Raji (cell line): ENCODE results near the gene SH3BP4.

Source experiments
- POLR2A ChIP-seq: IDR thresholded peaks from 2 replicates; pipeline ENCODE4 v1.6.1; 2011; ENCODE audit warnings: low read depth, low read length, control low read depth; ENCODE audit not compliant: insufficient read depth

SH3BP4 gene

DNA sequence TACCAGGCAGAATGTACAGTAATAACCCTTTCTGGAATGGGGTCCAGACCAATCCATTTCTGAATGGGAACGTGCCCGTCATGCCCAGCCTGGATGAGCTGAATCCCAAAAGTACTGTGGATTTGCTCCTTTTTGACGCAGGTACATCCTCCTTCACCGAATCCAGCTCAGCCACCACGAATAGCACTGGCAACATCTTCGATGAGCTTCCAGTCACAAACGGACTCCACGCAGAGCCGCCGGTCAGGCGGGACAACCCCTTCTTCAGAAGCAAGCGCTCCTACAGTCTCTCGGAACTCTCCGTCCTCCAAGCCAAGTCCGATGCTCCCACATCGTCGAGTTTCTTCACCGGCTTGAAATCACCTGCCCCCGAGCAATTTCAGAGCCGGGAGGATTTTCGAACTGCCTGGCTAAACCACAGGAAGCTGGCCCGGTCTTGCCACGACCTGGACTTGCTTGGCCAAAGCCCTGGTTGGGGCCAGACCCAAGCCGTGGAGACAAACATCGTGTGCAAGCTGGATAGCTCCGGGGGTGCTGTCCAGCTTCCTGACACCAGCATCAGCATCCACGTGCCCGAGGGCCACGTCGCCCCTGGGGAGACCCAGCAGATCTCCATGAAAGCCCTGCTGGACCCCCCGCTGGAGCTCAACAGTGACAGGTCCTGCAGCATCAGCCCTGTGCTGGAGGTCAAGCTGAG lies 89.6 kb downstream of the SH3BP4 start:
- TF ChIP-seq POLR2A, result no peak

DNA sequence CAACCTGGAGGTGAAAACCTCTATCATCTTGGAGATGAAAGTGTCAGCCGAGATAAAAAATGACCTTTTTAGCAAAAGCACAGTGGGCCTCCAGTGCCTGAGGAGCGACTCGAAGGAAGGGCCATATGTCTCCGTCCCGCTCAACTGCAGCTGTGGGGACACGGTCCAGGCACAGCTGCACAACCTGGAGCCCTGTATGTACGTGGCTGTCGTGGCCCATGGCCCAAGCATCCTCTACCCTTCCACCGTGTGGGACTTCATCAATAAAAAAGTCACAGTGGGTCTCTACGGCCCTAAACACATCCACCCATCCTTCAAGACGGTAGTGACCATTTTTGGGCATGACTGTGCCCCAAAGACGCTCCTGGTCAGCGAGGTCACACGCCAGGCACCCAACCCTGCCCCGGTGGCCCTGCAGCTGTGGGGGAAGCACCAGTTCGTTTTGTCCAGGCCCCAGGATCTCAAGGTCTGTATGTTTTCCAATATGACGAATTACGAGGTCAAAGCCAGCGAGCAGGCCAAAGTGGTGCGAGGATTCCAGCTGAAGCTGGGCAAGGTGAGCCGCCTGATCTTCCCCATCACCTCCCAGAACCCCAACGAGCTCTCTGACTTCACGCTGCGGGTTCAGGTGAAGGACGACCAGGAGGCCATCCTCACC lies 90.2 kb downstream of the SH3BP4 start:
- TF ChIP-seq POLR2A, result no peak

DNA sequence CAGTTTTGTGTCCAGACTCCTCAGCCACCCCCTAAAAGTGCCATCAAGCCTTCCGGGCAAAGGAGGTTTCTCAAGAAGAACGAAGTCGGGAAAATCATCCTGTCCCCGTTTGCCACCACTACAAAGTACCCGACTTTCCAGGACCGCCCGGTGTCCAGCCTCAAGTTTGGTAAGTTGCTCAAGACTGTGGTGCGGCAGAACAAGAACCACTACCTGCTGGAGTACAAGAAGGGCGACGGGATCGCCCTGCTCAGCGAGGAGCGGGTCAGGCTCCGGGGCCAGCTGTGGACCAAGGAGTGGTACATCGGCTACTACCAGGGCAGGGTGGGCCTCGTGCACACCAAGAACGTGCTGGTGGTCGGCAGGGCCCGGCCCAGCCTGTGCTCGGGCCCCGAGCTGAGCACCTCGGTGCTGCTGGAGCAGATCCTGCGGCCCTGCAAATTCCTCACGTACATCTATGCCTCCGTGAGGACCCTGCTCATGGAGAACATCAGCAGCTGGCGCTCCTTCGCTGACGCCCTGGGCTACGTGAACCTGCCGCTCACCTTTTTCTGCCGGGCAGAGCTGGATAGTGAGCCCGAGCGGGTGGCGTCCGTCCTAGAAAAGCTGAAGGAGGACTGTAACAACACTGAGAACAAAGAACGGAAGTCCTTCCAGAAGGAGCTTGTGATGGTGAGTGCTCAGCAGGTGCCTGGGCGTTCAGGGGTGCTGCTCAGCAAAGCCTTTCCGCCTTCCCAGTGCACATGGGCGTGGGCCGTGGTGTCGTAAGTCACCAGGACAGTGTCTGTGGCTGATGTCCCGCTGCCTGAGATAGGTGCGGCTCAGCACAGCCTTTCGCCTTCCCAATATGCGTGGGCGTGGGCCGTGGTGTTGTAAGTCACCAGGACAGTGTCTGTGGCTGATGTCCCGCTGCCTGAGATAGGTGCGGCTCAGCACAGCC lies 91.0 kb downstream of the SH3BP4 start:
- TF ChIP-seq POLR2A, result no peak

DNA sequence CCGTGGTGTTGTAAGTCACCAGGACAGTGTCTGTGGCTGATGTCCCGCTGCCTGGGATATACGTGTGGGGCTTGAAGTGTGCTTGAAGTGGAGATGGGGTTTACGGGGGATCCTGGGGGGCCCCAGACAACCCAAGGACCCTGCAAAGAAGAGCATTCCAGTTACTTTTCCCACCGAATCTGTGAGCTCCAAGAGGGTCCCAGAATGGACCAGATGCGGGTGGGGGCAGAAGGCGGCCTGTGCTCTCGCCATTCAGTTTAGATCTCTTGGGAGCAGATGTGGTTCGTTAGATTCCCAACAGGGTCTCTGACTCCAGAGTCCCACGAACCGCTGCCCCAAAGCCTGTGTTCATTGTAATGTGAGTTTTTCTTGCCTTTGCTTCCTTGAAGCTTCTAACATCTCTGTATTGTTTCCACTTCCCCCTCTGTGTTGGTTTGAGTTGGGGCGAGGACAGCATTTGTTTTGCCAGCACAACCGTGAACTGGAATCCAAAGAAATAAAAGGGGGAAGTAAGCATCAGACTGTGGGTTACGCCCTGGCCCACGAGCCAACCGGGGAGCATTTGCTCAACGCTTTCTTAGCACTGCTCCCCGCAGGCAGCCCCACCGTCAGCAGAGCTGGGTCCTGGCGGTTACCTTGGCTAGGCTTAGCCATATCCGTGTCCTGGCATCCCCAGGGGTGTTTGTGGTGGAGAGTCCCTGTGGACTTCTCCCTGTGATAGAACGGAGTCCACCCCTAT lies 92.1 kb downstream of the SH3BP4 start:
- TF ChIP-seq POLR2A, result no peak

DNA sequence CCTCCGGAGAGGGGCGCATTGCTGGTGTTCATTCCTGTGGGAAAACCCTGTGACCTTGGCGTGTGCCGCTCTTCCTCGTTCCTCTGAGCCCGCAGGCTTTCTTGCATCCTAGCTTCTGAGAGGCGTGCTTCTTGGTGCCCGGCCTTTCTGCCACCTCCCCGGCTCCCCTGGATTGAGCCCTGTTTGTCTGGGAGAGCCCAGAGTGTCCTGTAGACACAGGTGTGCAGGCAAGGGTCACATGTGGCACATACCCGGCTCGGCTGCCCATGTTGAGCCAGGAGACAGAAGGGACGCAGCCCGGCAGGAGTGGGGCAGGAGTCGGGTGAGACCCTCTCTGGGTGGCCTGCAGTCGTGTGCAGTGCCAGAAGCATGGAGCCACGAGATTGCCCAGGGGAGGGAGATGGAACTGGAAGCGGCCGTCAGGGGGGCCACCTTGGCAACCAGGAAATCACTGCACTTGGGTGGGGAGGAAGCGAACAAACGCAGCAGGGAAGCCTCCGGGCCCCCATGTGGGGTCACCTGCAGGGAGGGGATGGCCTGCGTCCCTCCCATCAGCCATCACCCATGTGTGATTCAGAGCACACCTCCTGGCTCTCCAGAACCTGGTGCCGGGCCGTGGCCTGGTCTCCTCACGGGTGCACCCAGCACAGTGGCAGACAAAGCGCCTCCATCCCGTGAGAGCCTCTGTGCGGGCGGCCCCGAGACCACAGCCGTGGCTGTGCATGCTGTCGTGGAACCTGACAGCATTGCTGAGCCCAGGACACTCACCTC lies 92.9 kb downstream of the SH3BP4 start:
- no peak for TF ChIP-seq POLR2A

DNA sequence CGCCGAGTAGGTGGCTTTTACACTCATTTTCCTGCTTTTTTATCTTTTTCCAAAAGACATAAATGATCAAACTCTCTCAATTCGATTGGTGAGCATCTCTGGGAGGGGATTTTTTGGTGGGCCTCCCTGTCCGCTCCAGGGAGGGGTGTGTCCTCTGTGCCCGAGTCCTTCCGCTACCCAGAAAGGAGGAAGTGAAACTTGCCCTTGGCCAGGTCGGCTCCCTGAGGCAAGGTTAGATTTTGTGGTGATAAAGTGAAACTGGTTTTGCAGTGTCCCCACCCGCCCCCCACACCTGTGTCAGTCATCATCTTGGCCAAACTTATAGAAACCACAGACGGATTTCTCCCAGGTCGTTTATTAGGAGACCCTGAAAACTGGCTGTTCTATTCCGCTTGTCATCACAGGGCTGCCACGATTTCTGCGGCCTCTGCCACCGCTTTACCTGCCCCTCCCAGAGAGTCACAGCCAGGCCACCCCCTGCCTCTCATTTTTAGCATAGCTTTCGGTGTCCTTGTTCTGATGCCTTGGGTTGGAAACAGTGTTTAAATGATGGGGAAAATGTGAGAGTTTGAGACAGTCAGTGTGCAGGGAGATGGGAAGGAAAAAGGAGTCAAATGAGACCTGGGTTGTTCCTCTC lies 93.6 kb downstream of the SH3BP4 start:
- TF ChIP-seq POLR2A, result no peak

DNA sequence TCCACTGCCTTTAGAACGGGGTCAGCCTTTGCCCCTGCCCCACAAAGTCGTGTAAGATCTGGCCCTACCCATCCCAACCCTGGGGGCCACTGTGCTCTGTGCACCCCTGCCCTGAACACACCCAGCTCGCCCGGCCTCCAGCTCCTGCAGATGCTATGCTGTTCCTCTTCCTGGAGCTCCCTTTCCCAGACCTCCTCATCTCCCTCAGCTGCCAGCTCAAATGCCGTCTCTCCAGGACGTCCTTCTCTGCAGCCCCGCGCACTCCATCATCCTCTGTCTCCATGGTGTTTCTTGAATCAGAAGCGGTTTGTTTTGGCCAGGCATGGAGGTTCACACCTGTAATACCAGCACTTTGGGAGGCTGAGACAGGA lies 94.1 kb downstream of the SH3BP4 start:
- TF ChIP-seq POLR2A, result no peak

DNA sequence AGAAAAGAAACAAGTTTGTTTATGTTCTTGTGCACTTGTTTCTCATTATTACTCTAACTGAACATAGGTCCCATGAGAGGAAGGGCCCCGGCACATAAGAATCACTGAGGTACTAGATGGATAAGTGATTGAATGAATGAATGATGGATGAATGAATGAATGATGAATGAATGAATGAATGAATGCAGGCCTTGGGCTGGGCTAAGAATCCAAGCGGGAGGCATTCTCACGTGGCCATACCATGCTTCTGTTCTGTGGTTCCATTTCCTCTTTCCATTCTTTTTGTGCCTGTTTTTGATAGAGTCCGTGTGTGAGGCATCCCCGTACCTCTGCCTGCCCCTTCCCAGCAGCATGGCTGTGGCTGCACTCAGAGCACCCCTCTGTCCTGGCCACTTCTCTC lies 94.8 kb downstream of the SH3BP4 start:
- no peak for TF ChIP-seq POLR2A

DNA sequence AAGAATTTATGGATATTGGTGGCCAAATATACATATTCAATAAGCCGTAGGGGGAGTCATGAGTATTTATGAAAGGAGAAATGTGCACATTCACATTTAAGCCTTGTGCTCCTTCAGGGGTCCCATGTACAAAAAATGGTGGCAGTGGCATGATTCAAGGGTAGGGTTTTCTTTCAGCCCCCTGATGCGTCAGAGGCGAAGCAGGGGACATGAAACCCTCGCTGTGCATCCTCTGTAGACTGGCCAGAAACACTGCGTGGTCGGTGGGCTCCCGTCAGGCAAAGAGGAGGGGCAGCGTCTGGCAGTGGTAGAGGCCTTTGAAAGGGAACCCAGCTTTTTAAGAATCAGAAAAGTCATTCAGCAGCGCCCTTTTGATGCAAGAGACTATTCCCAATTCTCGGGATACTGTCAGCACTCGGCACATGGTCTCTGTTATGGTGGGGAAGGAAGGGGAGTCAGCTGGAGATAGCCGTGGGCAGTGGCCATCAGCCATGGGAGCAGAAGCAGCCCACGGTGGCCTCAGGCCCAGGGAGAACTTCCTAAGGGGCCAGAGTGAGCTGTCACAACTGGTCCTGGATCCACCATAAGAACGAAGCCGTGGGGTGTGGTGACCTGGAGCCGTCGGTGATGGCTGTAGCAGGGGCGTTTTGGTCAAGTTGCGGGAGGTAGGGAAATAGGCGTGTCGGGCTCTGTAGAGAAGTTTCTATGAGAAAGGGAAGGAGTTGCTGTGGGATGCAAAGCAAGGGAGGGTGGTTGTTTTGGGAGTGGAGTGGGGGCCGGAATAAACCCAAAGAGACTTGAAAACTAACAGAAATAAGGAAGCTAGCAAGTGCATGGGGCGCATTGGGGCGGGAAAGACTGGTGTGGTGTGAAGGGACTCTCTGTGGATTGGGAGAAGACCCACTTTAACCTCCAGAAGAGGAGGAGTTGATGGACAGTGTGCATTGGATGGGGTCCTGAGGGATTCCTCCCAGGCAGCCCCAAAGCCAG lies 95.6 kb downstream of the SH3BP4 start:
- no peak for TF ChIP-seq POLR2A

DNA sequence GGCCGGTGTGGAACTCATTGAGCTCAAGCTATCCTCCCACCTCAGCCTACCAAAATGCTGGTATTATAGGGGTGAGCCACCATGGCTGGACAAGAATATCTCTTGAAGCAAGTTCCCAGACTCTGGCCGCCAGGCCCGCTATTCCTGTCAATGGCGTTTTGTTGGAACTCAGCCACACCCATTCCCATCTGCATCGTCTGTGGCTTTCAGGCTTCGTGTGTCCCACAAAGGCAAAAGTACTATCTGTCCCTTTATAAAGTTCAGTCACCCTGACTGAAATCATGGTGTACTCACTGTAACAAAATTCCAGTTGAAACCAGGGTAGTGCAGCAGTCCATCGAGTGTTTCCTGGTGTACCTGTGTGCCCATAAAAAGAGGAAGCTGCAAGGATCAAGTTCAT lies 96.7 kb downstream of the SH3BP4 start:
- no peak for TF ChIP-seq POLR2A

DNA sequence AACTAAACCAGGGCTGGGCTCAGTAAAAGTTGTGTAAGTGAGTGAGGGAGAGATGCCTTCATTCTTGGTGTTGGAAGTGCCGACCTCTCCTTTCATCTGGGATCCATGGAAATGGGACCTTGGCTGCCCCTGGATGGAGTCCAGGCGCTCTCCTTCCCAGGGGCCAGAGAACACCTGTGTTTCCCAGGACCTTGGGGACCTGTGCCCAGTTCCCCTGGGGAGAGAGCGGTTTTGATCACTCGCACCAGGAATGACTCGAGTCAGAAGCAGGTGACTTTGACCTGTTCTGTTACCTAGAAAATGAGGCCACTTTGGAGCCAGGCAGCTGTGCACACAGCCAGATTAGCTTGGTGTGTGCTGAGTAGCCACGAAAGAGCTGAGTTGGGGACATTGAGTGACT lies 97.3 kb downstream of the SH3BP4 start:
- TF ChIP-seq POLR2A, result no peak

DNA sequence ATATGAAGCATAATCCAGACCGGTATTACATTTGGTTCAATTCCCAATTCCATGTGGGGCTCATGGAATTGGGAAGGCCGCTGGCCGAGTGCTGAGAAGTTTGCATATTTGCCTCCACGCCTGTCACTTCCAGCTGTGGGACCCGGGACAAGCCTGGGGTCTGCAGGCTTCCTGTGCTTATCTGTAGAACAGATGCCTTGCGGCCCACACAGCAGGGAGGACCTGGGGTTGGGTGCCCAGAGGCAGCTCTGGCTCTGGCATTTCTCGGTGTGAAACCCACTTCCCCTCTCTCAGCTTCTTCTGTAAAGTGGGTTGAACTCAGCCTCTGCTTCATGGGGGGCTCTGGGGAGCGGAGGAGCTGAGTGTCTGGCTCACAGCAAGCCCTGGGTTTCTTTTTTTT lies 97.9 kb downstream of the SH3BP4 start:
- TF ChIP-seq POLR2A, result no peak

DNA sequence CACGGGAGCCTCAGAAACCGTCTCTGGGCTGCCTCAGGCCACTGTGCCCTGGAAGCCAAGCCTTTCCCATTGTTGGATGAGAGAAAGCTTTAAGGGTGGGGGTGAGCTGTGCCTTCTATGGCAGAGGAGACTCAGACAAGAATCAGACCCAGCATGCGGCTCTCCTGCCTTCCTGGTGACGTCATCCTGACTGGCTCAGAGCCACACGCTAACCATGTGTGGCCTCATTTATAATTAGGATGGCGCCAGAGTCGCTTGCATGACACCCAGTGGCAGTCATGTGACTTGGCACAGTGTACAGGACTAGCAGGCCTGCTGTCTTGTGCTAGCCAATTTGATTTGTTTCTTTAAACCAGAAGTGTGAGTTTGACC lies 99.1 kb downstream of the SH3BP4 start:
- no peak for TF ChIP-seq POLR2A
